ENCODE measurements around the gene SLC28A2.
"Not testable (repeated sequence)": the region's sequence is repeated elsewhere in the genome, so short reads cannot be mapped to it uniquely, and the experiment has no call there.

The SLC28A2 gene

GRCh38 chr15:45262906-45263461 lies 10.9 kb downstream of the SLC28A2 start:
- DNase-seq (ENCODE audit: low read depth): no peak

- no peak for DNase-seq (ENCODE audit: low read depth)
Measured at GRCh38 chr15:45263854-45264253, 11.8 kb downstream of the SLC28A2 start.

GRCh38 chr15:45265506-45265905 lies 13.5 kb downstream of the SLC28A2 start:
- no peak for DNase-seq (ENCODE audit: low read depth)

- no peak for DNase-seq (ENCODE audit: low read depth)
Measured at GRCh38 chr15:45268135-45268534, 16.1 kb downstream of the SLC28A2 start.

- no peak for DNase-seq (ENCODE audit: low read depth)
Measured at GRCh38 chr15:45274636-45275380, 22.8 kb downstream of the SLC28A2 start.

- no peak for DNase-seq (ENCODE audit: low read depth)
Measured at GRCh38 chr15:45276831-45277230, 24.8 kb downstream of the SLC28A2 start.

- DNase-seq (ENCODE audit: low read depth): peak; percentile 94
Measured at GRCh38 chr15:45279024-45279698, 27.1 kb downstream of the SLC28A2 start.

GRCh38 chr15:45285413-45285812 lies 33.4 kb downstream of the SLC28A2 start:
- no peak for DNase-seq (ENCODE audit: low read depth)

- no peak for DNase-seq (ENCODE audit: low read depth)
Measured at GRCh38 chr15:45287390-45287956, 35.4 kb downstream of the SLC28A2 start.

GRCh38 chr15:45288947-45289346 lies 36.9 kb downstream of the SLC28A2 start:
- no peak for DNase-seq (ENCODE audit: low read depth)

- DNase-seq (ENCODE audit: low read depth): no peak
Measured at GRCh38 chr15:45291822-45292582, 40.0 kb downstream of the SLC28A2 start.

- not testable (repeated sequence) for DNase-seq (ENCODE audit: low read depth)
Measured at GRCh38 chr15:45293326-45293725, 41.3 kb downstream of the SLC28A2 start.

- DNase-seq (ENCODE audit: low read depth): not testable (repeated sequence)
Measured at GRCh38 chr15:45298964-45299378, 46.9 kb downstream of the SLC28A2 start.

- DNase-seq (ENCODE audit: low read depth): no peak
Measured at GRCh38 chr15:45304711-45305110, 52.7 kb downstream of the SLC28A2 start.

GRCh38 chr15:45306105-45306504 lies 54.1 kb downstream of the SLC28A2 start:
- no peak for DNase-seq (ENCODE audit: low read depth)

GRCh38 chr15:45307230-45307924 lies 55.3 kb downstream of the SLC28A2 start:
- DNase-seq (ENCODE audit: low read depth): no peak

GRCh38 chr15:45314117-45314516 lies 62.1 kb downstream of the SLC28A2 start:
- DNase-seq (ENCODE audit: low read depth): not testable (repeated sequence)

- no peak for DNase-seq (ENCODE audit: low read depth)
Measured at GRCh38 chr15:45314960-45315359, 62.9 kb downstream of the SLC28A2 start.

- DNase-seq (ENCODE audit: low read depth): no peak
Measured at GRCh38 chr15:45319472-45320214, 67.6 kb downstream of the SLC28A2 start.

- no peak for DNase-seq (ENCODE audit: low read depth)
Measured at GRCh38 chr15:45320581-45321205, 68.7 kb downstream of the SLC28A2 start.

Measured in stimulated activated CD8-positive, alpha-beta memory T cell treated with anti-CD3 and anti-CD28 coated beads, Interleukin-4, amount 100 ng/mL, for 24 hours (primary cell).